H9 (cell line): Measurements from ENCODE around the gene MDFI. TPM values are rescaled to one million over a fixed set of nuclear protein-coding genes. Genes with fewer than 3 reads are reported as not detected.
A peak's percentile ranks its signal among the peaks of the same experiment; 100 is the strongest.

Experiments used
- DNase-seq: peaks from one replicate; pipeline ENCODE4 v3.0.0-alpha.2; 2017
- H2AFZ ChIP-seq: one replicate; pipeline ENCODE4 v1.6.1; 2013; ENCODE audit warnings: mild to moderate bottlenecking, low read length, control low read depth, moderate library complexity
- H2AK5ac ChIP-seq: 2 replicates; pipeline ENCODE4 v1.6.1; 2013; ENCODE audit warnings: low read length, control low read depth, mixed read lengths; ENCODE audit not compliant: insufficient read length
- H2BK120ac ChIP-seq: one replicate; pipeline ENCODE4 v1.6.1; 2013; ENCODE audit warnings: low read depth, mild to moderate bottlenecking, low read length, control low read depth, inconsistent platforms; ENCODE audit not compliant: poor library complexity, severe bottlenecking
- H2BK12ac ChIP-seq: 2 replicates; pipeline ENCODE4 v1.6.1; 2013; ENCODE audit warnings: low read length, control low read depth, mixed read lengths, low read depth; ENCODE audit not compliant: insufficient read length
- H2BK15ac ChIP-seq: 2 replicates; pipeline ENCODE4 v1.6.1; 2013; ENCODE audit warnings: low read depth, low read length, control low read depth
- H2BK20ac ChIP-seq: one replicate; pipeline ENCODE4 v1.6.1; 2013; ENCODE audit warnings: low read depth, mild to moderate bottlenecking, low read length, control low read depth, inconsistent platforms; ENCODE audit not compliant: poor library complexity, severe bottlenecking
- H2BK5ac ChIP-seq: 2 replicates; pipeline ENCODE4 v1.6.1; 2013; ENCODE audit warnings: low read length, control low read depth, mixed read lengths; ENCODE audit not compliant: insufficient read length
- H3K14ac ChIP-seq: 2 replicates; pipeline ENCODE4 v1.6.1; 2013; ENCODE audit warnings: low read length, control low read depth; ENCODE audit not compliant: insufficient read depth
- H3K18ac ChIP-seq: 2 replicates; pipeline ENCODE4 v1.6.1; 2013; ENCODE audit warnings: low read depth, mild to moderate bottlenecking, mixed read lengths, low read length, control low read depth; ENCODE audit not compliant: insufficient read length
- H3K23ac ChIP-seq: 2 replicates; pipeline ENCODE4 v1.6.1; 2013; ENCODE audit warnings: low read length, control low read depth, mixed read lengths, low read depth; ENCODE audit not compliant: insufficient read length
- H3K23me2 ChIP-seq: 2 replicates; pipeline ENCODE4 v1.6.1; 2013; ENCODE audit warnings: low read depth, mild to moderate bottlenecking, mixed read lengths, low read length, control low read depth; ENCODE audit not compliant: insufficient read length, poor library complexity, severe bottlenecking
- H3K27ac ChIP-seq: 2 replicates; pipeline ENCODE4 v1.5.1; 2013; ENCODE audit warnings: low read length, control low read depth, mixed read lengths, low read depth; ENCODE audit not compliant: insufficient read length
- H3K27me3 ChIP-seq: 2 replicates; pipeline ENCODE4 v1.6.1; 2013; ENCODE audit warnings: low read length, control low read depth, inconsistent platforms; ENCODE audit not compliant: insufficient read depth
- H3K4ac ChIP-seq: 2 replicates; pipeline ENCODE4 v1.6.1; 2013; ENCODE audit warnings: low read depth, mild to moderate bottlenecking, control low read depth, inconsistent platforms, low read length, moderate library complexity
- H3K4me1 ChIP-seq: 2 replicates; pipeline ENCODE4 v1.6.1; 2013; ENCODE audit warnings: low read length, control low read depth, inconsistent platforms; ENCODE audit not compliant: insufficient read depth
- H3K4me2 ChIP-seq: 2 replicates; pipeline ENCODE4 v1.6.1; 2013; ENCODE audit warnings: low read length, control low read depth, mixed read lengths; ENCODE audit not compliant: insufficient read length, insufficient read depth
- H3K56ac ChIP-seq: 2 replicates; pipeline ENCODE4 v1.6.1; 2013; ENCODE audit warnings: low read depth, mild to moderate bottlenecking, mixed read lengths, low read length, control low read depth; ENCODE audit not compliant: insufficient read length
- H3K79me1 ChIP-seq: 2 replicates; pipeline ENCODE4 v1.6.1; 2013; ENCODE audit warnings: low read depth, mild to moderate bottlenecking, moderate library complexity, low read length, control low read depth, inconsistent platforms; ENCODE audit not compliant: insufficient read depth, poor library complexity, severe bottlenecking
- H3K79me2 ChIP-seq: 2 replicates; pipeline ENCODE4 v1.6.1; 2013; ENCODE audit warnings: low read length, control low read depth, inconsistent platforms; ENCODE audit not compliant: insufficient read depth
- H3K9ac ChIP-seq: 2 replicates; pipeline ENCODE4 v1.6.1; 2013; ENCODE audit warnings: low read length, control low read depth, mixed read lengths; ENCODE audit not compliant: insufficient read length; ENCODE audit errors: extremely low read depth
- H3K9me3 ChIP-seq: one replicate; pipeline ENCODE4 v1.6.1; 2013; ENCODE audit warnings: low read depth, low read length, inconsistent platforms; ENCODE audit not compliant: control insufficient read depth
- H3T11ph ChIP-seq: one replicate; pipeline ENCODE4 v1.6.1; 2013; ENCODE audit warnings: mild to moderate bottlenecking, low read length, control low read depth, inconsistent platforms
- H4K20me1 ChIP-seq: one replicate; pipeline ENCODE4 v1.6.1; 2013; ENCODE audit not compliant: control insufficient read depth, insufficient read length, insufficient read depth
- H4K5ac ChIP-seq: 2 replicates; pipeline ENCODE4 v1.6.1; 2013; ENCODE audit warnings: low read depth, mild to moderate bottlenecking, mixed read lengths, low read length, control low read depth; ENCODE audit not compliant: insufficient read length
- H4K8ac ChIP-seq: replicated peaks from 2 replicates; pipeline ENCODE4 v1.6.1; 2013; ENCODE audit warnings: low read length, control low read depth, mixed read lengths, low read depth; ENCODE audit not compliant: insufficient read length
- H4K91ac ChIP-seq: 2 replicates; pipeline ENCODE4 v1.6.1; 2013; ENCODE audit warnings: low read depth, mild to moderate bottlenecking, moderate library complexity, mixed read lengths, low read length, control low read depth; ENCODE audit not compliant: insufficient read length
- H3K27ac Mint-ChIP-seq, 3 experiments: 2 replicates in 2 of 3; 3 replicates in 1 of 3; pipeline ENCODE4 v1.8.0; 2020 to 2021; ENCODE audit warnings: mixed read lengths in 3 of 3, mild to moderate bottlenecking in 1 of 3, moderate library complexity in 1 of 3
- H3K27me3 Mint-ChIP-seq: 2 replicates; pipeline ENCODE4 v1.8.0; 2021; ENCODE audit warnings: low read depth, mild to moderate bottlenecking, moderate library complexity, mixed read lengths
- H3K36me3 Mint-ChIP-seq, 3 experiments: 2 replicates in 2 of 3; 3 replicates in 1 of 3; pipeline ENCODE4 v1.8.0; 2020 to 2021; ENCODE audit warnings: low read depth in 3 of 3, mixed read lengths in 3 of 3; ENCODE audit not compliant: insufficient read depth in 1 of 3
- H3K4me1 Mint-ChIP-seq, 2 experiments: 2 replicates each; pipeline ENCODE4 v1.8.0; 2020; ENCODE audit warnings: mixed read lengths in 2 of 2
- H3K4me3 Mint-ChIP-seq, 2 experiments: 2 replicates in 1 of 2; 3 replicates in 1 of 2; pipeline ENCODE4 v1.8.0; 2020 to 2021; ENCODE audit warnings: mild to moderate bottlenecking in 2 of 2, mixed read lengths in 2 of 2, moderate library complexity in 1 of 2
- H3K9me3 Mint-ChIP-seq, 2 experiments: 2 replicates in 1 of 2; 3 replicates in 1 of 2; pipeline ENCODE4 v1.8.0; 2020; ENCODE audit warnings: mild to moderate bottlenecking in 2 of 2, mixed read lengths in 2 of 2, moderate library complexity in 1 of 2
- WGBS: extraction: QIAGEN DNeasy Blood & Tissue Kit; methylation state at CpG from one replicate; pipeline ENCODE4 v1.1.7; 2013; ENCODE audit warnings: missing lambda C conversion rate, low lambda C conversion rate, mixed read lengths; ENCODE audit not compliant: insufficient read length; ENCODE audit errors: extremely low coverage; 5-methylcytosine and 5-hydroxymethylcytosine counted together
- total RNA-seq: library from RNA; stranded (reverse); gene quantifications from 2 replicates; pipeline ENCODE4 v1.2.1, GENCODE V29; 2021
- TF ChIP-seq, protein P1 (sequence below): fragments of 200-600 bp; sonication (generic); conservative IDR thresholded peaks from 3 replicates; pipeline ENCODE4 v1.8.0; 2021; ENCODE audit warnings: antibody characterized with exemption, mild to moderate bottlenecking

MDFI gene
- total RNA-seq, 1 experiment from 2014 or later: 45.0 TPM

GRCh38 chr6:41642960-41643898 is 5.0 kb downstream of the MDFI start:
- H3K79me1 ChIP-seq: no peaks in the 10 kb centered on the region
- no peak overlapping the region for H3K23ac ChIP-seq
- no peak overlapping the region for H3T11ph ChIP-seq
- peaks cover 9% of the 10 kb centered on the region; the same call in 1 of the 2 replicates for H3K4me1 ChIP-seq
- no peaks in the 10 kb centered on the region for H3K9me3 ChIP-seq
- H3K4me2 ChIP-seq: no peak overlapping the region
- H3K27me3 ChIP-seq: no peaks in the 10 kb centered on the region; the same call in 1 of the 2 replicates
- no peaks in the 10 kb centered on the region for H4K20me1 ChIP-seq
- Mint-ChIP-seq H3K4me3 (no peak overlapping the region; a peak in 2 of 5 replicates), H3K27ac (peak overlapping the region in 2 of 3 experiments; percentile 46 to 64; a peak in 2 of 7 replicates), H3K36me3 (peaks cover 22 to 34% (median 32%) of the 10 kb centered on the region in 3 experiments), H3K27me3 (peaks cover 32% of the 10 kb centered on the region), H3K9me3 (no peaks in the 10 kb centered on the region; a peak in 1 of 5 replicates), H3K4me1 (peaks cover 55 to 62% of the 10 kb centered on the region in 2 experiments)
- H2AK5ac ChIP-seq: no peak overlapping the region
- H4K8ac ChIP-seq: no peak overlapping the region
- no peak overlapping the region for H3K4ac ChIP-seq
- H2AFZ ChIP-seq: no peak overlapping the region
- H2BK15ac ChIP-seq: no peak overlapping the region
- H3K9ac ChIP-seq: no peak overlapping the region
- no peak overlapping the region for H3K56ac ChIP-seq
- peaks cover 5% of the 10 kb centered on the region for H3K23me2 ChIP-seq
- no peaks in the 10 kb centered on the region; the same call in 1 of the 2 replicates for H3K79me2 ChIP-seq
- H4K5ac ChIP-seq: no peak overlapping the region
- no peak overlapping the region for H3K27ac ChIP-seq
- H2BK12ac ChIP-seq: no peak overlapping the region
- H2BK120ac ChIP-seq: no peak overlapping the region
- no peak overlapping the region for H3K18ac ChIP-seq
- H4K91ac ChIP-seq: no peak overlapping the region
- no peak overlapping the region for H2BK20ac ChIP-seq
- DNase-seq: no peak
- WGBS: no CpG with 5 or more reads among the region's 10 CpGs
- no peak overlapping the region; the same call in 1 of the 2 replicates for H3K14ac ChIP-seq
- TF ChIP-seq, protein P1, sequence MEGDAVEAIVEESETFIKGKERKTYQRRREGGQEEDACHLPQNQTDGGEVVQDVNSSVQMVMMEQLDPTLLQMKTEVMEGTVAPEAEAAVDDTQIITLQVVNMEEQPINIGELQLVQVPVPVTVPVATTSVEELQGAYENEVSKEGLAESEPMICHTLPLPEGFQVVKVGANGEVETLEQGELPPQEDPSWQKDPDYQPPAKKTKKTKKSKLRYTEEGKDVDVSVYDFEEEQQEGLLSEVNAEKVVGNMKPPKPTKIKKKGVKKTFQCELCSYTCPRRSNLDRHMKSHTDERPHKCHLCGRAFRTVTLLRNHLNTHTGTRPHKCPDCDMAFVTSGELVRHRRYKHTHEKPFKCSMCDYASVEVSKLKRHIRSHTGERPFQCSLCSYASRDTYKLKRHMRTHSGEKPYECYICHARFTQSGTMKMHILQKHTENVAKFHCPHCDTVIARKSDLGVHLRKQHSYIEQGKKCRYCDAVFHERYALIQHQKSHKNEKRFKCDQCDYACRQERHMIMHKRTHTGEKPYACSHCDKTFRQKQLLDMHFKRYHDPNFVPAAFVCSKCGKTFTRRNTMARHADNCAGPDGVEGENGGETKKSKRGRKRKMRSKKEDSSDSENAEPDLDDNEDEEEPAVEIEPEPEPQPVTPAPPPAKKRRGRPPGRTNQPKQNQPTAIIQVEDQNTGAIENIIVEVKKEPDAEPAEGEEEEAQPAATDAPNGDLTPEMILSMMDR: no peak
- H2BK5ac ChIP-seq: no peak overlapping the region
